SK-N-SH (cell line): Measurements from ENCODE around the gene ZNF277.

Experiments used
- CHD2 ChIP-seq: fragments of 150-350 bp; IDR thresholded peaks from 2 replicates; pipeline ENCODE4 v1.6.1; 2018; ENCODE audit warnings: low read length; ENCODE audit not compliant: partially characterized antibody
- CTCF ChIP-seq: fragments of 200-600 bp; sonication (generic); IDR thresholded peaks from 2 replicates; pipeline ENCODE4 v1.6.1; 2017; ENCODE audit warnings: antibody characterized with exemption, mild to moderate bottlenecking, moderate library complexity
- EZH2phosphoT487 ChIP-seq: fragments of 200-600 bp; sonication (generic); IDR thresholded peaks from 2 replicates; pipeline ENCODE4 v1.6.1; 2017; ENCODE audit warnings: low read depth, mixed run types, mild to moderate bottlenecking, antibody characterized with exemption, moderate library complexity, borderline replicate concordance
- GATA2 ChIP-seq: sonication (generic); formaldehyde crosslinking; IDR thresholded peaks from 2 replicates; pipeline ENCODE4 v1.5.0; 2020; ENCODE audit warnings: mild to moderate bottlenecking, missing genetic modification reagents
- IRF3 ChIP-seq: fragments of 150-350 bp; IDR thresholded peaks from 2 replicates; pipeline ENCODE4 v1.6.1; 2016; ENCODE audit warnings: mild to moderate bottlenecking, low read depth, low read length
- PBX3 ChIP-seq: IDR thresholded peaks from 2 replicates; pipeline ENCODE4; 2012
- RFX5 ChIP-seq: IDR thresholded peaks from 2 replicates; pipeline ENCODE4 v1.6.1; 2012; ENCODE audit warnings: mild to moderate bottlenecking, improper control_type of control experiment, low read length
- TCF12 ChIP-seq: IDR thresholded peaks from 2 replicates; pipeline ENCODE4 v1.4.0; 2012
- YY1 ChIP-seq: IDR thresholded peaks from 2 replicates; pipeline ENCODE4 v1.4.0; 2012; ENCODE audit warnings: low read depth, mild to moderate bottlenecking

- TF ChIP-seq IRF3: no peak
- TF ChIP-seq CTCF: no peak
- no peak for TF ChIP-seq RFX5
- TF ChIP-seq CHD2: no peak
- no peak for TF ChIP-seq TCF12
- TF ChIP-seq GATA2: no peak
- TF ChIP-seq EZH2phosphoT487: no peak
- TF ChIP-seq YY1: no peak
- no peak for TF ChIP-seq PBX3
Measured at GRCh38 chr7:112300831-112301407, 94.4 kb downstream of the ZNF277 start.
